Measurements from ENCODE around the gene IMP4. TPM values are rescaled to one million over a fixed set of nuclear protein-coding genes. Genes with fewer than 3 reads are reported as not detected.

IMP4 gene
- total and polyA plus RNA-seq, 2 of the 8 experiments (the other 6 are each of a cell fraction or from before 2014, with no cell fraction given): 96.8 to 194 TPM

- Histone ChIP-seq H4K8ac (ENCODE audit: extremely low read depth, insufficient read depth, low read length) (peak overlapping the region; percentile 19), H3K4ac (replicated peaks; ENCODE audit: insufficient read length, low read depth, low read length) (peak overlapping the region; percentile 92), H3K79me2 (ENCODE audit: control insufficient read depth in 1 of 2, insufficient read depth in 2 of 2, low read length in 2 of 2) (peaks cover 0 to 2% of the 10 kb centered on the region in 2 experiments; a peak in 1 of 4 replicates), H2BK20ac (ENCODE audit: low read length) (no peak overlapping the region), H3K9me3 (ENCODE audit: insufficient read depth in 2 of 2, low read depth in 1 of 2, low read length in 1 of 2) (no peaks in the 10 kb centered on the region), H3K36me3 (ENCODE audit: control insufficient read depth in 2 of 4, insufficient read depth in 4 of 4, low read length in 3 of 4) (peaks cover 0 to 3% (median under 1%) of the 10 kb centered on the region in 4 experiments; a peak in 1 of 8 replicates), H3K18ac (ENCODE audit: extremely low read depth, low read length) (peak overlapping the region; percentile 19; the same call in 1 of the 2 replicates), H3K23ac (ENCODE audit: insufficient read length) (no peak overlapping the region), H3K9ac (replicated peaks in 1 of 4; ENCODE audit: extremely low read depth in 1 of 4, low read depth in 3 of 4, low read length in 3 of 4) (peak overlapping the region in 3 of 4 experiments; percentile 8 to 45 (median 44); a peak in 3 of 7 replicates), H2BK12ac (ENCODE audit: low read depth, low read length) (no peak overlapping the region), H2BK120ac (replicated peaks; ENCODE audit: low read depth, low read length) (no peak overlapping the region), H3K56ac (replicated peaks; ENCODE audit: insufficient read length, low read depth, low read length) (no peak overlapping the region), H2AK5ac (ENCODE audit: low read depth, low read length) (no peak overlapping the region), H4K5ac (ENCODE audit: insufficient read length, low read depth, low read length) (peak overlapping the region; percentile 67), H3K27me3 (replicated peaks in 1 of 4; ENCODE audit: control insufficient read depth in 3 of 4, extremely low read depth in 1 of 4, insufficient read depth in 3 of 4, low read length in 3 of 4) (no peaks in the 10 kb centered on the region), H3K4me2 (ENCODE audit: insufficient read depth in 1 of 2, low read depth in 2 of 2, low read length in 2 of 2) (peak overlapping the region; percentile 39 to 76), H2BK15ac (ENCODE audit: low read length) (peak overlapping the region; percentile 63; the same call in 1 of the 2 replicates), H3K4me3 (ENCODE audit: extremely low read depth in 1 of 4, insufficient read depth in 2 of 4, low read depth in 3 of 4, low read length in 4 of 4) (peak overlapping the region; percentile 53 to 95 (median 86)), H4K91ac (replicated peaks; ENCODE audit: insufficient read length, low read length) (peak overlapping the region; percentile 79), H4K20me1 (replicated peaks in 1 of 2; ENCODE audit: control insufficient read depth in 1 of 2, insufficient read depth in 2 of 2, low read length in 2 of 2) (peaks cover 0 to 2% of the 10 kb centered on the region in 2 experiments), H3K27ac (ENCODE audit: low read depth, low read length) (peak overlapping the region; percentile 64; the same call in 1 of the 2 replicates), H3K79me1 (ENCODE audit: low read depth, low read length) (no peaks in the 10 kb centered on the region; the same call in 1 of the 2 replicates), H3K14ac (ENCODE audit: insufficient read length) (no peak overlapping the region), H2AFZ (ENCODE audit: low read length) (peak overlapping the region; percentile 95), H2BK5ac (ENCODE audit: low read depth, low read length) (0 out of 2 replicates have a peak overlapping the region, but pooled peaks have one; percentile 64), H3K4me1 (replicated peaks in 1 of 4; ENCODE audit: control insufficient read depth in 3 of 4, insufficient read depth in 4 of 4, low read length in 3 of 4) (peaks cover 0 to 5% (median 4%) of the 10 kb centered on the region in 4 experiments; a peak in 4 of 7 replicates), H3K23me2 (ENCODE audit: low read depth, low read length) (no peaks in the 10 kb centered on the region)
- ChIA-PET CTCF (ENCODE audit: partially characterized antibody) (interaction anchor here (0.9 to 2.7 kb wide), 2 partner anchors 32 to 48 kb away, joined by 3 to 12 read pairs; no protein-coding TSS in a partner anchor), POLR2A (ENCODE audit: partially characterized antibody) (interaction anchor here (0.6 to 2.7 kb wide), 7 partner anchors 9 to 771 kb away, joined by 3 to 15 read pairs (median 3); partner anchors contain the start of gene SMPD4)
- WGBS, 2 experiments (ENCODE audit: extremely low coverage in 1 of 2, insufficient coverage in 1 of 2, insufficient read length in 1 of 2, insufficient replicate concordance in 2 of 2, low coverage in 1 of 2, low lambda C conversion rate in 2 of 2, missing lambda C conversion rate in 1 of 2): 10% methylated on average over 26 of the region's 29 CpGs; no CpG with 5 or more reads in 1 of the 2 experiments
- FAIRE-seq (peak; percentile 24), DNase-seq (ENCODE audit: low read depth in 1 of 2, low spot score in 2 of 2) (peak; percentile 61 to 96)
- no peak for TF ChIP-seq SUZ12 (IDR thresholded peaks at IDR 0.05; ENCODE audit: low read length)
- TF ChIP-seq NRF1 (IDR thresholded peaks at IDR 0.05; ENCODE audit: low read depth, low read length): peak; percentile 48; the same call in 1 of the 2 replicates
- TF ChIP-seq CHD1 (IDR thresholded peaks at IDR 0.05; ENCODE audit: low read depth, low read length): no peak
- no peak for TF ChIP-seq SIRT6 (IDR thresholded peaks at IDR 0.05; ENCODE audit: low read length)
- TF ChIP-seq KDM5A (IDR thresholded peaks at IDR 0.05; ENCODE audit: low read length): no peak
- TF ChIP-seq E2F6 (IDR thresholded peaks at IDR 0.05): peak; percentile 86
- peak; percentile 36; the same call in 1 of the 2 replicates for TF ChIP-seq POU5F1 (IDR thresholded peaks at IDR 0.05; ENCODE audit: low read depth, low read length)
- peak; percentile 43 to 87; a peak in 2 of 4 replicates for TF ChIP-seq SIN3A (conservative IDR thresholded peaks at IDR 0.05 in 1 of 2, IDR thresholded peaks at IDR 0.05 in 1 of 2; ENCODE audit: low read depth in 1 of 2, low read length in 2 of 2)
- no peak for TF ChIP-seq CBX8 (IDR thresholded peaks at IDR 0.05; ENCODE audit: borderline replicate concordance, low read depth, low read length)
- peak; percentile 99 for TF ChIP-seq ASH2L (IDR thresholded peaks at IDR 0.05; ENCODE audit: low read length)
Measured at GRCh38 chr2:130336877-130337734, 5.6 kb upstream of the IMP4 start.

Measured in H1 (cell line).